HepG2 (cell line): ENCODE measurements around the gene YBX2. TPM values are rescaled to one million over a fixed set of nuclear protein-coding genes. Genes with fewer than 3 reads are reported as not detected.

Experiments used
- HDAC1 ChIP-seq: sonication (generic); formaldehyde crosslinking; IDR thresholded peaks from 2 replicates; pipeline ENCODE4 v1.5.1; 2020; ENCODE audit warnings: mild to moderate bottlenecking, missing genetic modification reagents
- IRX3 ChIP-seq: sonication (generic); formaldehyde crosslinking; IDR thresholded peaks from 2 replicates; pipeline ENCODE4 v1.8.1; 2023; ENCODE audit warnings: mild to moderate bottlenecking, low read depth, missing genetic modification reagents, borderline replicate concordance
- KLF11 ChIP-seq: IDR thresholded peaks from 2 replicates; pipeline ENCODE4 v1.6.1; 2016; ENCODE audit warnings: missing compliant biosample characterization
- NFE2 ChIP-seq: sonication (generic); formaldehyde crosslinking; IDR thresholded peaks from 2 replicates; pipeline ENCODE4 v1.4.0; 2020; ENCODE audit warnings: missing genetic modification reagents
- REST ChIP-seq, 2 experiments: IDR thresholded peaks; 2 replicates each; pipeline ENCODE4 v1.6.1; 2011 to 2012; ENCODE audit warnings: low read length in 2 of 2, borderline replicate concordance in 1 of 2, low read depth in 1 of 2, mild to moderate bottlenecking in 1 of 2, moderate library complexity in 1 of 2
- RNF219 ChIP-seq: sonication (generic); formaldehyde crosslinking; IDR thresholded peaks from 2 replicates; pipeline ENCODE4 v1.5.0; 2020; ENCODE audit warnings: mild to moderate bottlenecking, missing genetic modification reagents
- TBX3 ChIP-seq: fragments of 450-650 bp; IDR thresholded peaks from 2 replicates; pipeline ENCODE4 v1.6.1; 2017; ENCODE audit warnings: antibody characterized with exemption, mild to moderate bottlenecking, inconsistent platforms, borderline replicate concordance
- ZNF263 ChIP-seq: sonication (generic); formaldehyde crosslinking; IDR thresholded peaks from 2 replicates; pipeline ENCODE4 v1.4.0; 2020; ENCODE audit warnings: missing genetic modification reagents
- ZNF550 ChIP-seq: sonication (generic); formaldehyde crosslinking; IDR thresholded peaks from 2 replicates; pipeline ENCODE4 v1.4.0; 2020; ENCODE audit warnings: mild to moderate bottlenecking, missing genetic modification reagents, borderline replicate concordance
- ZNF576 ChIP-seq: sonication (generic); formaldehyde crosslinking; IDR thresholded peaks from 2 replicates; pipeline ENCODE4 v1.4.0; 2020; ENCODE audit warnings: mild to moderate bottlenecking, missing genetic modification reagents
- ZNF597 ChIP-seq: sonication (generic); formaldehyde crosslinking; IDR thresholded peaks from 2 replicates; pipeline ENCODE4 v1.5.0; 2020; ENCODE audit warnings: missing genetic modification reagents
- ZNF687 ChIP-seq: sonication (generic); formaldehyde crosslinking; IDR thresholded peaks from 2 replicates; pipeline ENCODE4 v1.5.1; 2020; ENCODE audit warnings: mild to moderate bottlenecking, missing genetic modification reagents, moderate library complexity
- polyA plus RNA-seq, 8 experiments: library from polyadenylated mRNA; depleted of rRNA in 3 of 8; stranded (reverse) in 7 of 8; unstranded in 1 of 8; fragments of >200 nt; fragmentation: Illumina TruSeq in 4 of 8; extraction: Trizol in 4 of 8; gene quantifications; 2 replicates each; pipeline versions ENCODE4 v1.2.1 to v1.2.3, GENCODE V29; 2011 to 2016; ENCODE audit warnings: low read depth in 4 of 8, missing spikeins in 1 of 8, mixed read lengths in 1 of 8; ENCODE audit not compliant: insufficient read depth in 1 of 8
- total RNA-seq, 5 experiments: library from RNA; depleted of rRNA; stranded (reverse); fragments of >200 nt; fragmentation: Illumina TruSeq; extraction: Trizol; gene quantifications; 2 replicates each; pipeline ENCODE4 v1.2.3, GENCODE V29; 2016; ENCODE audit warnings: low read depth in 1 of 5
- TF ChIP-seq, protein P1 (sequence below): sonication (generic); formaldehyde crosslinking; IDR thresholded peaks from 2 replicates; pipeline ENCODE4 v1.4.0; 2020; ENCODE audit warnings: mild to moderate bottlenecking, missing genetic modification reagents

YBX2 gene
- total and polyA plus RNA-seq, 2 of the 13 experiments (the other 11 are each of a cell fraction or from before 2014, with no cell fraction given): 0.12 to 0.22 TPM

DNA sequence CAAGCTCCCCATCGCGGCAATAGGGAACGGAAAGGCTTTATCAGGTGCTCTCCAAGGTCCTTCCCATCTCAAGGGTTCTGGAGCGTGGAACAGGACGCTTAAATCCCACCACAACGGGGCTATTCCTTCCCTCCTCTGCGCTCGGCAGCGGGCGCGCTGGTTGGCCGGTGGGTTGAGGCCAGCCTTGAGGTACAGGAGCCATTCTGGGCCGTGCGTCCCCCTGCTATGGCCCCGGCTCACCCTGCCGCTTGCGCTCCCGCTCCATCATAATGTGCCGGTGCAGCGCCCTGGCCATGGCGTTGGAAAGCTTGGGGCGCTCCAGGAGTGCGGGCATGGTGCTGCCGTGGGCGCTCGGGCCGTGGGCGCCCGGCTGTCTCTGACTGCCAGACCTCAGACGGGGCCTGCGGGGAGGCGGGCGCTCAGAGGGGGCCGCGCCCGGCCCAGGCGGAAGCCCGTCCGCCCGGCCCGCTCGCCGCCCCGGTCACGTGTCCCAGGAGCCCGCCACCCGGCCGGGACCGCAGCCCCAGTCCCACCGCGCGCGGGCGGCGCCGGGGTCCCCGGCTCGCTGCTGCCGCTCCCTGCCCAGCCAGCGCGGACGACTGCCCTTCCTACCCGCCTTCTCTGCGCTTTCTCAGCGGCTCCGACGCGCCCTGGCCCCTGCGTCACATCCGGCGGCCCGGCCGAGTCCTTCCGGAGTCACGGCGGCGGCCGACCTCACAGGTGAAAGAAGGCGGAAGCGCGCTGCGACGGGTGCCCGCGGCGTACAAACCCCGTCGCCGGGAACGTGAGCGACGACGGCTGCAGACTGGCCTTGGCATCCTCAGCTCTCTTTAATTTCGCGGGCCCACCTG, 20.5 kb upstream of the YBX2 start, which contains the start of gene GPS2 (continued):
- peak; percentile 99 for TF ChIP-seq HDAC1 (CRISPR knock-in tag)
- TF ChIP-seq REST (IDR thresholded peaks at IDR 0.05; ENCODE audit: borderline replicate concordance in 1 of 2, low read depth in 1 of 2, low read length in 2 of 2): peak; percentile 42 to 90
- TF ChIP-seq ZNF576 (CRISPR knock-in tag): no peak
- TF ChIP-seq NFE2 (CRISPR knock-in tag): no peak
- no peak for TF ChIP-seq KLF11 (CRISPR knock-in tag)
- TF ChIP-seq IRX3 (CRISPR knock-in tag): peak; percentile 85; the same call in 1 of the 2 replicates
- no peak for TF ChIP-seq ZNF597 (CRISPR knock-in tag)
- TF ChIP-seq, protein P1, sequence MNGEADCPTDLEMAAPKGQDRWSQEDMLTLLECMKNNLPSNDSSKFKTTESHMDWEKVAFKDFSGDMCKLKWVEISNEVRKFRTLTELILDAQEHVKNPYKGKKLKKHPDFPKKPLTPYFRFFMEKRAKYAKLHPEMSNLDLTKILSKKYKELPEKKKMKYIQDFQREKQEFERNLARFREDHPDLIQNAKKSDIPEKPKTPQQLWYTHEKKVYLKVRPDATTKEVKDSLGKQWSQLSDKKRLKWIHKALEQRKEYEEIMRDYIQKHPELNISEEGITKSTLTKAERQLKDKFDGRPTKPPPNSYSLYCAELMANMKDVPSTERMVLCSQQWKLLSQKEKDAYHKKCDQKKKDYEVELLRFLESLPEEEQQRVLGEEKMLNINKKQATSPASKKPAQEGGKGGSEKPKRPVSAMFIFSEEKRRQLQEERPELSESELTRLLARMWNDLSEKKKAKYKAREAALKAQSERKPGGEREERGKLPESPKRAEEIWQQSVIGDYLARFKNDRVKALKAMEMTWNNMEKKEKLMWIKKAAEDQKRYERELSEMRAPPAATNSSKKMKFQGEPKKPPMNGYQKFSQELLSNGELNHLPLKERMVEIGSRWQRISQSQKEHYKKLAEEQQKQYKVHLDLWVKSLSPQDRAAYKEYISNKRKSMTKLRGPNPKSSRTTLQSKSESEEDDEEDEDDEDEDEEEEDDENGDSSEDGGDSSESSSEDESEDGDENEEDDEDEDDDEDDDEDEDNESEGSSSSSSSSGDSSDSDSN (CRISPR knock-in tag): peak; percentile 62
- TF ChIP-seq ZNF550 (CRISPR knock-in tag): no peak
- no peak for TF ChIP-seq TBX3
- no peak for TF ChIP-seq RNF219 (CRISPR knock-in tag)
- peak; percentile 93 for TF ChIP-seq ZNF687 (CRISPR knock-in tag)
- peak; percentile 44; the same call in 1 of the 2 replicates for TF ChIP-seq ZNF263 (CRISPR knock-in tag)
